Dedifferentiated amniotic fluid mesenchymal stem cell (primary cell): ENCODE measurements around the gene GOLIM4.

ENCODE experiments used
- DNase-seq: peaks from one replicate; pipeline ENCODE4 v3.0.0-alpha.2; 2016; ENCODE audit errors: extremely low spot score

Gene GOLIM4

GRCh38 chr3:167996514-167996913 is 99.2 kb downstream of the GOLIM4 start:
- DNase-seq: no peak

- no peak for DNase-seq
Measured at GRCh38 chr3:167992381-167992780, 103.3 kb downstream of the GOLIM4 start.

- no peak for DNase-seq
Measured at GRCh38 chr3:167991213-167991612, 104.5 kb downstream of the GOLIM4 start.

GRCh38 chr3:167989999-167990398 is 105.7 kb downstream of the GOLIM4 start:
- DNase-seq: no peak

GRCh38 chr3:167989066-167989465 is 106.7 kb downstream of the GOLIM4 start:
- DNase-seq: no peak

GRCh38 chr3:167983583-167983982 is 112.1 kb downstream of the GOLIM4 start:
- no peak for DNase-seq

GRCh38 chr3:167978486-167978885 is 117.2 kb downstream of the GOLIM4 start:
- DNase-seq: no peak

- DNase-seq: no peak
Measured at GRCh38 chr3:167978071-167978470, 117.7 kb downstream of the GOLIM4 start.

- no peak for DNase-seq
Measured at GRCh38 chr3:167976516-167977361, 119.0 kb downstream of the GOLIM4 start.

GRCh38 chr3:167973901-167974300 is 121.8 kb downstream of the GOLIM4 start:
- DNase-seq: no peak

GRCh38 chr3:167973046-167973445 is 122.7 kb downstream of the GOLIM4 start:
- DNase-seq: no peak

GRCh38 chr3:167972502-167972901 is 123.2 kb downstream of the GOLIM4 start:
- no peak for DNase-seq

GRCh38 chr3:167969548-167969947 is 126.2 kb downstream of the GOLIM4 start:
- no peak for DNase-seq

GRCh38 chr3:167967257-167968036 is 128.3 kb downstream of the GOLIM4 start:
- DNase-seq: no peak
